Esophagus squamous epithelium (tissue), 4 donors: ENCODE data around the gene CTSL.

Source experiments
- POLR2A ChIP-seq, 4 donors: fragments of 450-650 bp; IDR thresholded peaks; one replicate each; pipeline ENCODE4 v1.6.1; 2017; ENCODE audit warnings: antibody characterized with exemption in 4 of 4, mild to moderate bottlenecking in 4 of 4, moderate library complexity in 3 of 4
- TF ChIP-seq, protein P1 (sequence below), 6 experiments: fragments of 450-650 bp in 4 of 6; fragments of 200-600 bp in 2 of 6; sonication (generic) in 2 of 6; IDR thresholded peaks; one replicate each; pipeline ENCODE4 v1.5.1; 2016 to 2019; ENCODE audit warnings: antibody characterized with exemption in 6 of 6, mild to moderate bottlenecking in 4 of 6, moderate library complexity in 4 of 6

- TF ChIP-seq, protein P1, sequence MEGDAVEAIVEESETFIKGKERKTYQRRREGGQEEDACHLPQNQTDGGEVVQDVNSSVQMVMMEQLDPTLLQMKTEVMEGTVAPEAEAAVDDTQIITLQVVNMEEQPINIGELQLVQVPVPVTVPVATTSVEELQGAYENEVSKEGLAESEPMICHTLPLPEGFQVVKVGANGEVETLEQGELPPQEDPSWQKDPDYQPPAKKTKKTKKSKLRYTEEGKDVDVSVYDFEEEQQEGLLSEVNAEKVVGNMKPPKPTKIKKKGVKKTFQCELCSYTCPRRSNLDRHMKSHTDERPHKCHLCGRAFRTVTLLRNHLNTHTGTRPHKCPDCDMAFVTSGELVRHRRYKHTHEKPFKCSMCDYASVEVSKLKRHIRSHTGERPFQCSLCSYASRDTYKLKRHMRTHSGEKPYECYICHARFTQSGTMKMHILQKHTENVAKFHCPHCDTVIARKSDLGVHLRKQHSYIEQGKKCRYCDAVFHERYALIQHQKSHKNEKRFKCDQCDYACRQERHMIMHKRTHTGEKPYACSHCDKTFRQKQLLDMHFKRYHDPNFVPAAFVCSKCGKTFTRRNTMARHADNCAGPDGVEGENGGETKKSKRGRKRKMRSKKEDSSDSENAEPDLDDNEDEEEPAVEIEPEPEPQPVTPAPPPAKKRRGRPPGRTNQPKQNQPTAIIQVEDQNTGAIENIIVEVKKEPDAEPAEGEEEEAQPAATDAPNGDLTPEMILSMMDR (IDR thresholded peaks at IDR 0.05): no peak
- no peak for TF ChIP-seq POLR2A (IDR thresholded peaks at IDR 0.05)
Observed at GRCh38 chr9:87694236-87694755, 31.6 kb upstream of the CTSL start.
